Suprapubic skin (tissue), 4 donors: Measurements from ENCODE around the gene PHACTR4.

ENCODE experiments used
- CTCF ChIP-seq, 2 donors: fragments of 200-600 bp in 1 of 2; fragments of 450-650 bp in 1 of 2; sonication (generic) in 1 of 2; IDR thresholded peaks; one replicate each; pipeline ENCODE4 v1.5.1; 2016 to 2019; ENCODE audit warnings: antibody characterized with exemption in 2 of 2, mild to moderate bottlenecking in 1 of 2, moderate library complexity in 1 of 2
- POLR2A ChIP-seq, 2 donors: fragments of 450-650 bp; IDR thresholded peaks; one replicate each; pipeline ENCODE4 v1.6.1; 2017; ENCODE audit warnings: antibody characterized with exemption in 2 of 2, mild to moderate bottlenecking in 2 of 2, moderate library complexity in 2 of 2
- POLR2AphosphoS5 ChIP-seq, 3 donors: sonication (generic); formaldehyde crosslinking; IDR thresholded peaks; one replicate each; pipeline ENCODE4 v1.6.1; 2017; ENCODE audit warnings: antibody characterized with exemption in 3 of 3

- TF ChIP-seq CTCF (IDR thresholded peaks at IDR 0.05) (no peak), POLR2A (IDR thresholded peaks at IDR 0.05) (no peak), POLR2AphosphoS5 (IDR thresholded peaks at IDR 0.05) (no peak)
Observed at GRCh38 chr1:28499553-28499952, 130.0 kb downstream of the PHACTR4 start.
